ENCODE measurements around the gene RNLS.

The RNLS gene

GRCh38 chr10:88260329-88261051 lies 322.6 kb downstream of the RNLS start:
- DNase-seq (ENCODE audit: low spot score): no peak

GRCh38 chr10:88259381-88259780 lies 323.7 kb downstream of the RNLS start:
- no peak for DNase-seq (ENCODE audit: low spot score)

DNA sequence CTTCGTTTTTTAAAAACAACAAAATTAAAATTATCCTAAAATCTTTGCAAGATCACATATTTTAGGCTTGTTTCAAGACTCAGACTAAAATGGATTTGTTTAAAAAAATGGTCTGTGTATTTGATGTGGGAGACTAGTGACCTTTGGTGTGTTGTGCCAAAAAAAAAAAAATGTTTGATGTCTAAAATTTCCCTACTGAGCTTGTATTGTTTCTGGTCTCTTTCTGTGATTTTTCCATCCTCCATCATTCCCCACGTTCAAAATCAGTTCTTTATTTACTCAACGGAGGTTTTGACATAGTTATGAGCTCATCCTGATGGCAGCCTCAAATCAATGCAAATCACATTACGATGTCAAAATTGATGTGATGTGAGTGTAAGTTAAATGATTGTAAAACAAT lies 326.2 kb downstream of the RNLS start:
- DNase-seq (ENCODE audit: low spot score): no peak

DNA sequence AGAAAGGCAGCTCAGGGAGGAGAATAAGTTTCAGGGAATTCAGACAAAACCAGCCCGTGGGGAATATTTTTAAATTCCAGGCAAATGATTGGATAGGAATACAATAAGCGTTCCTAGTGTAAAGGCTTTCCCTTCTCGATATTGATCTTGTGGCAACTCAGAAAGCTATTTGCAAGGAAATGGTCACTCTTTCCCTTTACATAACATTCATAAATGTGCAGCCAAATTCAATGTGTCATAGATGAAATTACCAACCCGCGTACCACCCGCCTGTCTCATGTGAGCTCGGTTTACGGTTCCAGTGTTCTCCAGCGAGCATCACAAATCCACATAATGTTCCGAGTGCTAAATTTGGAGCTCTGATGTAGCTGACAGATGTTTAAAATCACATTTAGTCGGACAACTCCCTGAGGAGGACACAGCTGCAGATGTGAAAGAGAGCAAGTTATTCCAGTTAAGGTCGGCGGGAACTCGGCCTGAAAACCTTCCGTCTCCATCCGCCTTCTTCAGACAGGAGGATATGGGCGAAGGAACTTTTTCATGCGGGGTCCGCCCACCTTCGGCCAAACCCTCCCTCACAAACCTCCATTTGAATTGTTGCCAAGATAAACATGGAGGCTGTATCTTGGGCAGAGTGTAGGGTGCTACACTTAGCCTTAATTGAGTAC lies 327.0 kb downstream of the RNLS start:
- no peak for DNase-seq (ENCODE audit: low spot score)

DNA sequence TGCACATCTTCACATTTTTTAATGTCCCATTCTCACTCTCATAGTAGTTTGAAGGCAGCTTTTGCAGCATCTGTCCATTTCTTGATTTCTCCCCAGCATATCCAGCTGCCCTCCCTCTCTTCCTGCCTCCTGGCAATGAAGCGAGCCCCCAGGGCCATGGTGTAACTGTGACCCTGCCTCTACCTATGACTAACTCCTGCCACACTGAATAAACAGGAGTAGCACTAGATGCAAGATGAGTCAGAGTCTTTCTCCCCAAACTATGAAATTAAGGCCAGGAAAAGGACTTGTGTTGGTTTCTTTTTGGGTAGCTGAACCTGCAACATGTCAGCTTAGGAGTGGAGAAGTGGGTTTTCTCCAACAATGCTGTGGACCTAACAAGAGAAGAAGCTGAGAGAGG lies 329.0 kb downstream of the RNLS start:
- DNase-seq (ENCODE audit: low spot score): peak; percentile 86

DNA sequence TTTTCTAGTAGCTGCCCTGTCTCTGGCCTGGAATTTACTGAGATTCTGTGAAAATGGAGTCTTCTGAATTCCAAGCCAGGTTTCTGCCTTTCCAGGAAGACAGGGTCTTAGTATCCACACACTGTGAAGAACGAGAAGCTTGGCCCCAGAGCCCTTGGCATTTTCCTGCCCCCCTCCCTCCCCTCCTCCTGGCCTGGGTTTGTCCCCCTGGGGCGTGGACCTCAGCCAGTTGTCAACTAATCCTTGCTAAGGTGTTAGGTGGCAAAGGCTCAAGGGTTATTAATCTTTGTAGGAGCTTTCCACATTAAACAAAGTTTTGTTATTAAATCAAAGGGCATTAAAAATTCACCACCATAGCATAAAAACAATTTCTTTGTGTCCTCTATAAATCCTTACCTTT lies 329.5 kb downstream of the RNLS start:
- no peak for DNase-seq (ENCODE audit: low spot score)

DNA sequence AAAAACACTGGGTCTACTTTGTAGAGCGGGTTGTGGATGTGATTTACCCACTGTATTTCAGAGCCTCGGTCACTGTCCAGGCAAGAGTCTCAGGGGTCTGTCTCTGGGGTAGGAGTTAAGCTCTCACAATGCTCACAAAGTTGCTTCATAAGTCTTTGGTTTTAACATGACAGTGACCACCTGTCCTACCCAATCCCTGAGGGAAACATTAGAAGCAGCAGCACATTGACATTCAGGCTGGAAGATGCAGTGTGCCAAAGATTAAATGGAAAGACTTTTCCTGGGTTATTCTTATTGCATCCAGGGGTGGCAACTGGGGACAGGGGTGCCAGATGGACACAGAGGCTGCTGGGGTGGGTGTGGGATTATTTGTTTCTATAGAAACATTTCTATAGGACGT lies 330.0 kb downstream of the RNLS start:
- DNase-seq (ENCODE audit: low spot score): no peak

DNA sequence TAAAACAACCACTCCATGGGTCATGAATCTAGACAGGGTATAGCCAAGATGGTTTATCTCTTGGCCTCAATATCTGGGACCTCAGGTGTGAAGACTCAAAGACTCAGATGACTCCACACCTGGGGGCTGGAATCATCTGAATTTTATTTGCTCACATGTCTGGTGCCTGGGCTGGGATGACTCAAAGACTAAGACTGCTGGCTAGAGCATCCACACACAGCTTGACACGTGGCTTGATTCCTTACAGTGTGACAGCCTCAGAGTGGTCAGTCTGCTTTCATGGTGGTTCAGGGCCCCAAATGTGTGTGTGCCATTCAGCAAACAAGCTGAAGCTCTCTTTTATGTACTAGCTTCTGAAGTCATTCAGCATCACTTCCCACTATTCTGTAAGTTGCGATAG lies 333.7 kb downstream of the RNLS start:
- DNase-seq (ENCODE audit: low spot score): peak; percentile 65

DNA sequence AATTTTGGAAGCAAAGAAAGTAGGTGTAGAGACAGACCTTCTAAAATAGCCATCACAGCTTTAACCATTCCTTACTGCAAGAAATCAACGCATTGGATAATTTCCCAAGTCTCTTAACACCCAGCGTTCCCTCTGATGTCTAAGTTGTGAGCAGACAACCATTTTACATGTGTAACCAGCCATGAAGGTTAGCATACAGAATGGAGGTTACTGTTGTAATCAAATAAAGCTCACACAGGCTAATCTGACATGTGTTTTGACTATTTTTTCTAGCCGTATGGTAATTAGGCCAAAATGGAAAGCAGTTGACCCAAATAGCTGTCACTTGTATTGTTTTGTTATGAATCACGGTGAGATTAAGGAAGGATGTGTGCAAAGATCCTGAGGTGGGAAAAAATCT lies 336.4 kb downstream of the RNLS start:
- no peak for DNase-seq (ENCODE audit: low spot score)

GRCh38 chr10:88245974-88246511 lies 337.1 kb downstream of the RNLS start:
- DNase-seq (ENCODE audit: low spot score): peak; percentile 21

DNA sequence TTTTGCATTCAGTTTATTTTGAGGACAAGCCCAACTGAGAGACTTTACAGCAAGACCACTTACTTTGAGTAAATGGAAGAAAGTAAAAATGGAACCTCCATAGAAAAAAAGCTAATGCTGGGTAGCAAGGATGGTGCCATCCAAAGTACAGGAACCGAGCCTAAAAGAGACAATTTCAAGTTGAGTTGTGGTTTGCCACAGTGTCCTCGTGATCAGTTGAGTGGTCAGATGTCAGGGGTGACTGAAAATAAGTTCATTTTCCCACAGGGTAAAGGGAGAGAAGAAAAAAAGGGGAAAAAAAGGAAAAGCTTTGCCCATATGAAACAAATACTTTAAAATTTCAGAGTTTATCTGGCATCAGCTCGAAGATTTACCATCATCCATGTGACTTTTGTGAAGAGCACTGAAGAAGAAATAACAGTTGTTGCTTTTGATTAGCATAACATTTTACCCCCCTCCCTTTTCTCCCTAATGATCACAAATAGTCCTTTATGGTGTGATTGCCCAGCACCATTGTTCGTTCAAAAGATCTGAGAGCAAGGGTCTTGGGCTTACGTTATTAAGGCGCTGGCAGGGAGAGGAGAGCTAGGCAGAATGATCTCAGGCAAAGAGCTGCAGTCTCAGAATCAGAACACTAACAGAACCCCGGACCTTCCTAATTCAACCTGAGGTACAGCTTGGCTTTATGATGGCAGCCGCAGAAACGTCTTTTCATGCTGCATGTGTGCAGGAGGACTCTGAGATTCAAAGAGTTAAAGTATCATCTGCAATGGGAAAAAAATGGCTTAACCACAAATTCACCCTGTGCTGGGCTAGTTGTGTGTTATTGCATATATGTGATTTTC lies 338.1 kb downstream of the RNLS start:
- no peak for DNase-seq (ENCODE audit: low spot score)

- DNase-seq (ENCODE audit: low spot score): no peak
Observed at GRCh38 chr10:88243836-88244730, 339.0 kb downstream of the RNLS start.

GRCh38 chr10:88243202-88243744 lies 339.8 kb downstream of the RNLS start:
- DNase-seq (ENCODE audit: low spot score): no peak

DNA sequence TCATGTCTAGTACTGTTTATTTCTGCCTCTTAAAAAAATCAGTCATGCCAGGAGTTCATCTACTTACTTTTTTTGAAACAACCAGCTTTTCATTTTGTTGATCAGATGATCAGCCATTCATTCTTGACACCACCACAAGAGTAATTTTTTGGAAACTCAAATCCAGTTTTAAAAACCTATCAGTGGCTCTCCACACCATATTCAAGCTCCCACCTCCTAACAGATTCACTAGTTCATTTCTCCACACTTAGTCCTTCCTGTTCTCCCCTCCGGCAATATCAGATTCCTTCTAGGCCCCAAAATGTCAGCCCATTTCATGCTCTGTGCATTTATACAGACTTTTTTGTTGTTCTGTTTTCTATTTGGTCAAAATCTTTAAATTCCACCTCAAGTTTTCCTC lies 341.6 kb downstream of the RNLS start:
- DNase-seq (ENCODE audit: low spot score): no peak

DNA sequence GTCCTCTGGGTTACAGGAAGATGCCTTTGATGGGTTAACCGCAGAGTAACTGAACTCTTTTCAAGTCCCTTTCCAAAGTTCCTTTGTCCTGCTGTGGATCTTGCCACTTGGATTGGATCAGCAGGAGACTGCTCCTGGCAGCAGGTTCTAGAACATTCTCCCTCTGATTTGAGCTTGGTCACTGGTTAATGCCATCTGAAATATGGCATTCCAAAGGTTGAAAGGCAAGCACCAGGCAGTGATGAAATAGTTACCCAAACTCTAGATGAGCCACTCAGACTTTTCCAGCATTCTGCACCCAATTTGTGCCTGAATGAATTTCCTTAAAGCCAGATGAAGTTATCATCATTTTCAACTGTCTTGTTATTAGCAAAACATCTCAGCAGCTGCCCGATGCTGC lies 343.9 kb downstream of the RNLS start:
- no peak for DNase-seq (ENCODE audit: low spot score)

DNA sequence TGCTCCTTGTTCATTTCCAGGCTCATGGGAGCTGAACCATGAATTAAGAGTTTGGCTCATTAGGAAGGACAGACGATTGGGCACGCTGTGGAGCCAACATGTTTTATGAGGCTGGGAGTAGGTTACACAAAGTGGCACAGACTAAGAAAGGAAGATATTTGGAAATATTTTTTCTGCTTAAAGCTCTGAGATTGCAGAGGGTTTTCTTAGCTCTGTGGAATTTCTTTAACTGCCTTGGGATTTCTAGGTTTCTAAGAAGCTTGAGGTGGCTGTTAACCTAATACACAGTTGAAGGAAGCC lies 344.6 kb downstream of the RNLS start:
- DNase-seq (ENCODE audit: low spot score): no peak

DNA sequence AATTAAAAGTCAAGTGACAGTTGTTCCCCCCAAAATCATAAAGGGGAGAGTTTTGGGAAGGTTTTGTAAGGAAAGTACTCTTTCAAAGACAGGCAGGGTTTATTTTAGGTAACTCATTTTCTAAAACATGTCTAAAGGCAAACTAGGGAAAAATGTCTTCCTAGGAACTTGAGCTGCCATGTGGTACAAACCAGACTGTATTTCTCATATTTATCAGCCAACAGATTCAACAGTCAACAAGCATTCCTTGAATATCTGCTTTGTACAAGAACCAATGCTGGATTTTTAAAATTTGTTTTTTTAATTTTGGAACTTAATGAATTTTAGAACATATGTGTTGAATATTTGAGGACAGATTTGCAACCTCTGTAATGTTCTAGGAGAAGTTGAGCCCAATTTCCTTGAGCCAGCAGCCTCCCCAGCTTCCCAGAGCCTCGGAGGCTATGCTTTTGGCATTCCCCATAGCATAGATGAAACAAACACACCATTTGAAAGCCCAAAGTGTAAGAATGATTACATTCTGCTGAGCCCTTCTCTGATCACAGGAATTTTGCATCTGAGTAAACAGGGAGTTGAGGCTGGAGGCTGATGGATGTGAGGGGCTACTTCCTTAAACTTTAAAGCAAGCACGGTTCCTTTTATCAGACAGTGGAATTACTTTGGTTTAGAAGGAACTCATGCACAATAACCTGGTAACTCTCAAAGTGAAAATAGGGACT lies 345.1 kb downstream of the RNLS start:
- DNase-seq (ENCODE audit: low spot score): no peak

DNA sequence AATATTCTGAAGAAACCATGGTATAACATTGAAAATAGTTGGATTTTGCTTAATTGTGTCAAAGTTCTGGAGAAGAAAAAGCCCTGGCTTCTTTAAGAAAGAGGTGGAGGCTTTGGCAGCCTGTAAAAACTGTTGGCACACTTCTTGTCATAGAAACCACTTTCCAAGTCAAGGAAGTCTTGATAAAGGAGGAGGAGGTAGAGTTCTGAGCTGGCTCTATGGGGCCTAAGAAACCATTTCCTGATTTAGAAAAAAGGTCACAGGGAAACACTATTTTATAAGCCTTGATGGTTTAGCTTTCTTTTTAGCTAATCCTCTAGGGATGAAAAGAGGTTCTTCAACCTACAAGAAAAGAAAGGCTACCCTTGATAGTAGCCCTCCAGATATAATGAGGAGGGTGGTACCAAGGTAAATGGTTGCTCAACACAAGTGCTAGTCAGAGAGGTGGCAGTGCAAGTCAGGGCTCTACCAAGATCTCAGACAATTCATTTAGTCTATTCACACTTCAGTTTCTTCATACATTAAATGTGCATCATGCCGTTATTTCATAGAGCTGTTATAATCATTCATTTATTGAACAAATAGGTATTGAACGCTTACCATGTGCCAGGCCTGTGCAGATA lies 346.9 kb downstream of the RNLS start:
- no peak for DNase-seq (ENCODE audit: low spot score)

DNA sequence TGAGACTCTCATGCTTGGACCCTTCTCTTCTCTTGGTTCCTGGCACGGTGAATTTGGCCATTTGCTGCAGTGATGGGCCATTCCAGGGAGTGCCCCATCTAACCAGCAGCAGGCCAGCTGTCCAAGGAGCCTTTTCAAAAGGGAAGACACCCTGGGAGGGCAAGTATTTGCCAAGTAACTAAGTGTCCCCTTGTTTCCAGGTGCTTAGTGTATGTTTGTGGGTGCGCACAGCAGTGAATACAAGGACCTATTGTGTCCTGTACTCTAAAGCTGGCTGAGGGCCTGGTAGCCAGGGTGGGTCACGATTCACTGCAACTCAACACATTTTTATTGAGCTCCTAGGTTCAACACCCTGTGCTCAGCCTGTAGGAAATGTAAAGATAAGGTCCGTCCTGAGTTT lies 348.8 kb downstream of the RNLS start:
- no peak for DNase-seq (ENCODE audit: low spot score)

DNA sequence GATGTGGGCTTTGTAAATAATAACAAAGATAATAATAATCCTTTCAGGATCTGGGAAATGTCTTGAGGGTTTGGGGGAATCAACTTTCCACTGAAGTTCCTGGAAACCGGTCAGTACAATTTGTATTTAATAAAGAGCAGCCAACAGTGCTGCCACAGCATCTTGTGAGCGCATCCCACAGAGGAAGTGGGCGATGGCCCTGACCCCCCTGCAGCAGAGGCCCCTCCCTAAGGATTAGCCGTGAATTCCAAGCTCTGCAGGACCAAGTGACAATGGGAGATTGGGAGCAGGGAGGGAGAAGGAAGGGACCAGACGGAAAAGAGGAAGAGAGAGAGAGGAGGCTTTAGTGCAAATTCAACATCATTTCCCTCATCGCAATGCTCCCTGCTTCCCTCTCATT lies 349.2 kb downstream of the RNLS start:
- DNase-seq (ENCODE audit: low spot score): no peak

All from kidney tubule cell (primary cell).